ENCODE measurements around the gene GALNT18.

GALNT18 gene

DNA sequence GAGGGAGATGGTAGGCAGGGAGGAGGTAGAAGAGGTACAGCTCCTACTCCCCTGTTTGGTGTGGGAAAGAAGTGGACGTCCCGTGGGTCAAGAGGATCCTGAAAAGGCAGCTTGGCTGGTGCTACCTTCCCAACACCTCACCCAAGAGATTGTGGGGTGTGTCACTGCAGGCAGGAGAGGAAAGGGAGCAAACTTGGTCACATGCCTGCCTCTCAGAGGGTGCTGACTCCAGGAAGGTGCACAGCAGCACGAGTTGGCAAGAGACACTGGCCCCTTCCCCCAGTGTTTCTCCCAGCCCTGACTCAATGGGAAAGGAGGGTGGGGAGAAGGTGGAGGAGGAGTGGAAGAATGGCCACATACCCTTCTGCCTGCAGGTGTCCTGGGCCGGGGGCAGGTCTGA, 368.3 kb downstream of the GALNT18 start:
- no peak for DNase-seq

DNA sequence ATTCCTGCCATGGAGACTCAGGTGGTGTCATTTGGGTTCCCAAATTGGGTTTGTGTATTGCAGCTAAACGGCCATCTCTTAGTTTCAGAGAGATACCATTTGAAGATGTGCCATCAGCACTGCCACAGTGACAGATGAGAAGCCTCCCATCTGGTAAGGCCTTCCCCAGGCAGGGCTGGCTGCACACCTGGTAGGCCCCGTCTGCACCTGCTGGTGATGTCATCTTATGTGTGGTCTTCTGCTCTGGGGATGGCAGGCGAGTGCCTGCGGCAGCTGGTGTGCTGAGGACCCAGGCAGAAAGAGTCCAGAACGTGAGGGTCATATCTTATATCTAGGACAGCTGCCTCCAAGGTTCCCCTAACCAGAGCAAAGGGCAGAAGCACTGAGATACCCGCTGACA, 369.4 kb downstream of the GALNT18 start:
- DNase-seq: peak; percentile 45

DNA sequence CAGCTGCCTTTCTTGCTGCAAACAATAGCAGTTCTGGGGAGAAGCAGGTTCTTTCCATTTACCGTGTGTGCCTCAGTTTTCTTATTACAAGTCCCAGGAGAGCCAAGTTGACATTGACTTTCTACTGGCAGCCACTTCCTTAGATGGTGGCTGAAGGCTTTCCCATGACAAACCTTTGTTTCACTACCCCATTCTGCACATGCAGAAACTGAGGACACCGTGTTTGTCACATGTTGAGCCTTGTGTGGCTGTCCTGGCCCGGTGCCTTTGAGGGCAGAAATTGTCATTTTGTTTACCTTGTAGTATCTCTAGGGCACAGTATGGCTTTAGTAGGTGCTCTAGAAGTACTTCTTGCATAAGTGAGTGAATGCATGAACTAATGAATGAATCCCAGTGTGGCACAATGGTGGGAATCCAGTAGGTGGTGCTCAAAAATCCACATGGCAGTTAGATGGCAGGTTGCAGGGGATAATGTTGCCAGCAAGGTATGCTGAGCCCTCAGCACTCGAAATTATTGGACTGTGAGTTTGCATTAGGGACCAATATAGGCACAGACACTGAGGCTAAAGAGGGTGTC, 370.3 kb downstream of the GALNT18 start:
- no peak for DNase-seq

DNA sequence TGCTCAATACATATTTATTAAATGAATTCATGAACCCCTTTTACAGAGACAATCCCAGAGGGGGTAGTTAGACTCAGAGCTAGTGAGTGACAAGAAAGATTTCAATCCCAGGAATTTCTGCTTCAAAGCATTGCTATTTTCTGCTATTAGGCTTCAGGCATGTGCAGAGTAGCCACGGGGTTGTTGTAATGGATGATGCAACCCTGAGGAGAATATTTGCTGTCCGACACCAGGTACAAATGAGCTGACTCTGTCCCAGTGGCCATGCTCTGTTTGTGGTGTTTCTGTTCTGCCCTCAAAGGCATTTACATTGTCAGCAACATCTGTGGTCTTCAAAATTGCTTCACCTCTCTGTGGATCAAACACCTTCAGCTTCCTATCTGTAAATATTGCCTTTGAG, 371.3 kb downstream of the GALNT18 start:
- DNase-seq: no peak

GRCh38 chr11:11247576-11247975, 374.2 kb downstream of the GALNT18 start:
- no peak for DNase-seq

DNA sequence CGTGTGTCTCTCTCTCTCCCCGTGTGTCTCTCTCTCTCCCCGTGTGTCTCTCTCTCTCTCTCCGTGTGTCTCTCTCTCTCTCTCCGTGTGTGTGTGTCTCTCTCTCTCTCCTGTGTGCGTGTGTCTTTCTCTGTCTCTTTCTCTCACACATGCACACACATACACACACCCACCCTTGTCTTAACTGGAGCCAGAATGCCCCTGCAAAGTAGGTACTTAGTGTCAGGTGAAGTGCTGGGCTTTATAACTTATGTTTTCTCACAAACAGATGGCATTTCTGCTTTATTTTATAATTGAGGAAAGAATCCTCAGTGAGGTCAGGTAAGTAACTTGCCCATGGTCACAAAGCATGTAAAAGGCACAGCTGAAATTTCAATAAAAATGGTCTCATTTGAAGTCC, 374.7 kb downstream of the GALNT18 start:
- DNase-seq: no peak

DNA sequence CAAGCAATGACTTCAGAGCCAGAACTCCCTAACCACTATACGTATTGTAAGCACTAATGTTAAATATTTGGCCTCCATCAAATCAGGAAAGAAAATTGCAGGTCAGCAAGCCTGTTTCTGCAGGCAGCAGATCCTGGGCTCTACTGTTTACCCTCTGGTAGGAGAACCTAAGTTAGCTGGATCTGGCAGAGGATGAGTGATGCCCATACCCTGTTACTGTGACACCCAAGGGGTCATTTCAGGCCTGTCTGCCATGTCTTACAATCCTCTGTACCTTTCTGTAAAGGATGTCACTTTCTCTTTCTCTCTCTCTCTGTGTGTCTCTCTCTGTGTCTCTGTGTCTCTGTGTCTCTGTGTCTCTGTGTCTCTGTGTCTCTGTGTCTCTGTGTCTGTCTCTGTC, 375.6 kb downstream of the GALNT18 start:
- no peak for DNase-seq

DNA sequence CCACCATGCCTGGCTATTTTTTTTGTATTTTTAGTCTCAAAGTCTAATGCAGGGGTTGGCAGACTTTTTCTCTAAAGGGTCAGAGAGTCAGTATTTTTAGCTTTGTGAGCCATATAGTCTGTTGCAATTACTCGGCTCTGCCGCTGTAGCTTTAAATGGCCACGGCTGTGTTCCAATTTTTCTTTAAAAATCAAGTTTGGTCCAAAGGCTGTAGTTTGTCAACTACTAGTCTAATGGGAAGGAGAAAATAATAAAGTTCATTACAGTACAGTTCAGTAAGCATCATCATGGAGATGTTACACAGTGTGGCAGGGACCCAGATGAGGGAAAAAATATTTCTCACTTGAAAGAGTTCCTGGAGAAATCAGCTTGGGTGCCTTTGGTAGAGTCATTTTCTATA, 376.4 kb downstream of the GALNT18 start:
- DNase-seq: no peak

GRCh38 chr11:11244470-11245080, 377.2 kb downstream of the GALNT18 start:
- DNase-seq: no peak

- DNase-seq: peak; percentile 82
Measured at GRCh38 chr11:11243590-11244469, 378.0 kb downstream of the GALNT18 start.

DNA sequence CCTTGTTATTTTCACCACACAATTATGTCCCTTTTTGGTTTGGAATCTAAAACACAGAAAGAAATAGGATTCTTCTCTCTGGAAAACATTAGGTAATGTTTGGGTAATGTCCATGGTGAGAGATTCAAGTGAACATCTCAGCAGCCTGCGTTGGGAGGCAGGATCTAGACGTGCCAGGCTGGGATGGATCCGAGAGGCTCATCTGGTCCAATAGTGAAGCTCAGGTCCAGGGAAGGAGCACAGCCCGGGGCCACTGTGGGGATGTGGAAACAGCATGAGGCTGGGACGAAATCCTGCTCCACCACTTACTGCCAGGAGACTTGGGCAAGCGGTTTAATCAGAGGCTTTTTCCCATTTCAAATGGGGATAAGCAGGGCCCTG, 378.6 kb downstream of the GALNT18 start:
- DNase-seq: no peak

DNA sequence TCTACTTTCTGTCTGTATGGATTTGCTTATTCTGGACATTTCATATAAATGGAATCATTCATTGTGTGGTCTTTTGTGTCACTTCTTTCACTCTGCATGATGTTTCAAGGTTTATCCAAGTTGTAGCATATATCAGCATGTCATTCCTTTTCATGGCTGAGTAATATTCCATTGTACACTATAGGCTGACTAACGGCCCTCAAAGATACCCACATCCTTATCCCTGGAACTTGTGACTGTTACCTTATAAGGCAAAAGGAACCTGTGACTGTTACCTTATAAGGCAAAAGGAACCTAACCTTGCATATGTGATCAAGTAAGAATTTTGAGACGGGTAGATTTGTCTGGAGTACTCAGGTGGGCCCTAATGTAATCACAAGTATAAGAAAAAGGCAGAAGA, 380.5 kb downstream of the GALNT18 start:
- no peak for DNase-seq

- no peak for DNase-seq
Measured at GRCh38 chr11:11239959-11240358, 381.8 kb downstream of the GALNT18 start.

DNA sequence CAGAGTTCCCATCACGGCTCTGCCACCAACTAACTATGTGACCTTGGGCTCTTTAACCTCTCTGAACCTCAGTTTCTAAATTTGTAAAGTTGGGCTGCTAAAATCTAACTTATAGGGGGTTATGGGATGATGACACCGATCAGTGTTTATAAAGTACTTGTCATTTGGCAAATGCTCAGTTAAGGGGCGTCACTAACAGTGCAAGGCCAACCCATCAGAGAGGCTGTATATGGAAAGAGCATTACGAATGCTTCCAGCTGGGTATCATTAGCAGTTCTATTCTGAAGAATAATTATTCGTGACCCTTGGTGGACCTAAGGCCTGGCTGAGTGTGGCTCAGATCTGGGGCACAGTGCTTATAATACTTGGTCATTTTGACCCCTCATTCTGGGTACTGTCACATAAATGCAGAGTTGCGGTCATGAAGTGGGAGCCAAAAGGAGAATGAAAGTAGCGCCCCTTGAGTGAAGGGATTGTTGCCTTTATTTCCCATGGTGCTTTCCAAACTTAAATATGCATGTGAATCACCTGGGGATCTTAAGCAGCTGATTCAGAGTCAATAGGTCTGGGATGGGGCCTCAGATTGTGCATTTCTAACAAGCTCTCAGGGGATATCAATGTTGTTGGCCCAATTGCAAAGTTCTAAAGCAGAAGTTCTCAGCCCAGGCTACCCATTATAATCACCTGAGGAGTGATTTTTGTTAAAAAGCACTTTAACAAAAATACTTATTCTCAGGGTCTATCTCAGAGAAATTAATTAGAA, 384.6 kb downstream of the GALNT18 start:
- DNase-seq: no peak

DNA sequence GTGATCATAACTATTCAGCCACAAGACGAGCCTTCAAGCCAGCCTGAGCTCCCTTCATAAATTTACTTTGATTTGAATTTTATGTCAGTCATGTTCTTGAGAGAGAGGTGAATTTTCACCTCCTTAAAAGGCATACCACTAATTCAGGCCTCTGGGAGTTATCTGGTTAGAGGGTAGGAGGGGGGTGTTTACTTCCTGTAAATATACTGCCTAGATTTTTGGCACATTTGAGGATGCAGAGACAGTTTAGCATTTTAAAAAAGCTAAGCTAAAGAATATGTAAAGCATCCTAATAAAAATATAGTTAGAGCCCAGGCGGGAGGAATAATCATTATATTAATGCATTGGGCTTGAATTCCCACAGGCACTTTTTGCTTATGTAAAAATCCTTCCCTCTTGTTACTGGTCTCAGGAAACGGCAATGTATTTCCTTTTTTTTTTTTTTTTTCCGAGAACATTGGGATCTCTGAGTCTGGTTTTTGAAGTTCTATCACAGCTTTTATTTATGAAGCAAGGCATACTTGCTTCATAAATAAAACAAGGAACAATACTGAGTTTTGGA, 385.2 kb downstream of the GALNT18 start:
- no peak for DNase-seq

GRCh38 chr11:11231763-11232162, 390.0 kb downstream of the GALNT18 start:
- DNase-seq: no peak

DNA sequence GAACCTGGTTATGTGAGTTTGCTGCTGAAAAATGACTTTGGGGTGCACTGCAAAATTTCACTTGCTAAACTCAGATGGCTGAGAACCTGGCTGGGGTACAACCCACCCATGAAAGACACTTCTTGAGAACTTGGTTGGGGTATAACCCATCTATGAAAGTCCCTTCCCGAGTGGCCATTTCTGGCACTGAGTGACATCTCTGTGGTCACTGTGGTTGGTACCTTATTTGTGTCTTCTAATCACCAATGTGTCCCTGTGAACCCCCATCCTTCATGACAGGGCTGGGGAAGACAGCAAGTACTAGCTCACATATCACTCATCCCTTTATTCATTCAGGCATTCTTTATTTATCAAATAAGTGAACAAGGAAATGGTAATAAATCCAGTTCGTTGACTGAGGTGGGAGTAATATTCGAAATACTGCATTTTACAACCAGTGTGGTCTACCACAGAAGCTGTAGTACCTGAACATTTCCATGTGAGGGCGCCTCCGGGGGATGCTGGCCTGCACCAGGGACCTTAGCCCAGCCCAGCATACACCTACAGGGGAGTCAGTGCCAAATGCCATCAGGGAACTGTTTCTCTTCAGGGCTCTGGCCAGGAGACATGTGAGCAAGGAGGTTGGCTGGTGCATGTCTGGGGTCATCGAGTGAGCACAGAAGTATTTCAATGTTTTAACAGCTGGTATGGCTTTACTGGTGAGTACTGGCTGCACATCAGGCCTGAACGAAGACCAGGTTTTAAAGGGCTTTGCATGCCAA, 390.8 kb downstream of the GALNT18 start:
- no peak for DNase-seq

DNA sequence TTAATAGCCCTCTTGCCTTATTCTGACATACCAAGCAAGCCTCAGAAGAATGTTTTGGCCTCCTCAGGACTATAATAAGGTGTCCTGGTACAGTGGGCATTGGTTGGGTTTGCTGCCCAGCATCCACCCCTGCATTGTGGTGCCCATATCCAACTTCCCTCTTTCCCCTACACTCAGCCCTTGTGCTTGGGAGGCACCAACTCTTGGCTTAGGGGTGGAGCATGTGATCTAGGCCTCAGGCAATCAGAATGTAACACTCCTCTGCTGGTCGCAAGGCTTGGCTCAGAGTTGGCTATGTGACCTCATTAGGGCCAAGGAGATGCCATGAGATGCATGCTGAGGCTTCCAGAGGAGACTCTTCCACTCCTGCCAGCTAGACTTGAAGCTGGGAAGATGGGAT, 391.7 kb downstream of the GALNT18 start:
- DNase-seq: no peak

DNA sequence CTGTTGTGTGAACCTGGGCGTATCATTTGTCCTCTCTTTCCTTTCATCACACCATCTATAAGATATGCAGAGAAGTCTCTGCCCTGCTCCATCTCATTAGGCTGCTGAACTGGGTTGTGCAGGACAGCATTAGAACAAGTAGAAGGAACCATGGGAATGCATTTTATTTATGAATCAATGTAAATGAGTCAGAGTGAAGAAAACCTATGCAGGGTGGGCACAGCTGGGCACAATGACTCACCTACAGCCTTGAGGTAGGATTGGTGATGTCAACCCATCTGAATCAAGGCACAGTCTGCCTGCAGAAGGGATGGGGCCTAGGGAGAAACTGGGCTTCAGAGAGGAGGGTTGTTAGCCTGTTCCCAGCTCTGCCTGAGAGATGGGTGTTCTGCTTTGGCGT, 392.2 kb downstream of the GALNT18 start:
- no peak for DNase-seq

- no peak for DNase-seq
Measured at GRCh38 chr11:11227296-11228085, 394.3 kb downstream of the GALNT18 start.
